Measurements from ENCODE around the gene CHST11.

DNA sequence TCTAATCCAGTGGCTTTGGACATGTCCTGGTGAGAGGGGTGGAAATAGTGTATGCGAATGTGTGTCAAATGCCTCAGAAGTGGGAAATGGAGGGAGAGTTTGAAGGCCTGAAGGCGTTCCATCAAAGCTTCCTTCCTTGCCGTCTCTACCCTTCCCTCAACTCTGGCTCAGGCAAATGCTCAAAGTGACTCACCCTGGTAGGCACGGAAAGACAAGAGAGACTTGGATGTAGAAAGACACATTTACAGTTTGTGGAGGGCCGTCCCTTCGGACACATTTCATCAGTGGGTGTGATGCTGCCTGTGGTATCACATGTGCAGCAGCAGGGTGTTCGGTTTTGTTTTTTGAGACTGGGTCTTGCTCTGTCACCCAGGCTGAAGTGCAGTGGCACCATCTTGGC is 36.7 kb downstream of the CHST11 start:
- no peak for TF ChIP-seq CTCF (conservative IDR thresholded peaks at IDR 0.05; ENCODE audit: low read depth, low read length)
- TF ChIP-seq POLR2A (IDR thresholded peaks at IDR 0.05; ENCODE audit: low read depth, low read length), result no peak
- TF ChIP-seq RAD21 (IDR thresholded peaks at IDR 0.05; ENCODE audit: low read length), result no peak
- TF ChIP-seq BHLHE40 (IDR thresholded peaks at IDR 0.05; ENCODE audit: low read depth, low read length), result no peak
- TF ChIP-seq CHD1 (IDR thresholded peaks at IDR 0.05; ENCODE audit: low read depth, low read length), result no peak
- TF ChIP-seq, protein P1, sequence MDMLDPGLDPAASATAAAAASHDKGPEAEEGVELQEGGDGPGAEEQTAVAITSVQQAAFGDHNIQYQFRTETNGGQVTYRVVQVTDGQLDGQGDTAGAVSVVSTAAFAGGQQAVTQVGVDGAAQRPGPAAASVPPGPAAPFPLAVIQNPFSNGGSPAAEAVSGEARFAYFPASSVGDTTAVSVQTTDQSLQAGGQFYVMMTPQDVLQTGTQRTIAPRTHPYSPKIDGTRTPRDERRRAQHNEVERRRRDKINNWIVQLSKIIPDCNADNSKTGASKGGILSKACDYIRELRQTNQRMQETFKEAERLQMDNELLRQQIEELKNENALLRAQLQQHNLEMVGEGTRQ (IDR thresholded peaks at IDR 0.05; ENCODE audit: low read depth, low read length), result no peak
- TF ChIP-seq SMC3 (IDR thresholded peaks at IDR 0.05; ENCODE audit: low read depth, low read length), result no peak
- no peak for TF ChIP-seq CEBPB (IDR thresholded peaks at IDR 0.05; ENCODE audit: low read depth, low read length)
- no peak for TF ChIP-seq RFX5 (IDR thresholded peaks at IDR 0.05; ENCODE audit: low read depth, low read length)
- TF ChIP-seq ELK1 (IDR thresholded peaks at IDR 0.05; ENCODE audit: borderline replicate concordance, low read depth, low read length), result no peak
- TF ChIP-seq MXI1 (IDR thresholded peaks at IDR 0.05; ENCODE audit: borderline replicate concordance, low read depth, low read length), result no peak
- no peak for TF ChIP-seq MAFK (IDR thresholded peaks at IDR 0.05; ENCODE audit: low read depth, low read length)
- TF ChIP-seq NFE2L2 (IDR thresholded peaks at IDR 0.05; ENCODE audit: low read depth, low read length), result no peak
- TF ChIP-seq MAZ (IDR thresholded peaks at IDR 0.05; ENCODE audit: borderline replicate concordance, low read depth, low read length), result no peak
